Measurements from ENCODE around the gene CBX4. TPM values are rescaled to one million over a fixed set of nuclear protein-coding genes. Genes with fewer than 3 reads are reported as not detected.
A peak's percentile ranks its signal among the peaks of the same experiment; 100 is the strongest.

Gene CBX4
- total RNA-seq, 2 donors from 2014 or later, result 4.2 to 4.9 TPM

DNA sequence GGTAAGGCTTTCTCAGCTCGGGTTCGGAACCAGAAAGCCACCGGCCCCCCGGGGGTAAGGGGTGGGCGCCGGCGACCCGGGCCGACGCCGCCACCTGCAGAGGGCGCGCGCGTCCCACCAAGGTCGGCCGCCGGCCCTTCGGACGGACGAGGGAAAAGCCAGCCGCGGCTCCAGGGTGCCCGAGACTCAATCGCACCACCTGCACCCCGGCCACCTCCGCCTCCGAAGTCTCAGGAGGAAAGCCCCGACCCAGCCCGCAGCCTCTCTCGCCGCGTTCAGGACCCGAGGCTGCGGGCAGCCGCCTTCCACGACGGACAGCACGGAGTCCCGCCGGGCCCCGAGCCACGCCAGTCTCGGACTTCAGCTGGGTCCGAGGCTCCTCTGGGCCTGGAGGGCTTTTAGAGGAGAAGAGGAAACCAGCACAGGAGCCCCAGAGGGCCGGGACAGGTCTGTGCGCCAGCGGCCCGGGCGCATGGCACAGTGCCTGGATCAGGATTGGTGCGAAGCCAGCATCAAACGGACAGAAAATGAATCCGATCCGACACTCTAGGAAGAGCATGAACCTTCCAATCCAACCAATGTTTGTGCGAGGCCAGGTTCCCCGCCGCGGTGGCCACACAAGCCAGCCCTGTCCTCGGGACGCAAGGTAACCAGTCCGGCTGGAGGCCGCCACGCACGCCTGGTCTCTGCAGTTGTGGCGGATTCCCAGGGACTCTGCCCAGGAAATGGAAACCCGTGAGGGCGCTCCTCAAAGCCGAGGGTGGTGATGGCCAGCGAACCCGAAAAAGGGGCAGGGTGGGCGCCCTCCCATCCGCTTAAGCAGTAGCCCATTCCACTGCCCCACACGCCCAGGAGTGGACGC lies 49.1 kb downstream of the CBX4 start:
- no peaks in the 10 kb centered on the region for H3K9me3 Mint-ChIP-seq
- whole genome bisulfite sequencing, 2 experiments (ENCODE audit: insufficient coverage in 1 of 2, insufficient read length in 1 of 2), result 14 to 16% methylated on average over 46 to 74 of the region's 74 CpGs
- peaks cover 86% of the 10 kb centered on the region for H3K27me3 ChIP-seq (ENCODE audit: control insufficient read depth, insufficient read depth, low read length, poor library complexity, severe bottlenecking)

DNA sequence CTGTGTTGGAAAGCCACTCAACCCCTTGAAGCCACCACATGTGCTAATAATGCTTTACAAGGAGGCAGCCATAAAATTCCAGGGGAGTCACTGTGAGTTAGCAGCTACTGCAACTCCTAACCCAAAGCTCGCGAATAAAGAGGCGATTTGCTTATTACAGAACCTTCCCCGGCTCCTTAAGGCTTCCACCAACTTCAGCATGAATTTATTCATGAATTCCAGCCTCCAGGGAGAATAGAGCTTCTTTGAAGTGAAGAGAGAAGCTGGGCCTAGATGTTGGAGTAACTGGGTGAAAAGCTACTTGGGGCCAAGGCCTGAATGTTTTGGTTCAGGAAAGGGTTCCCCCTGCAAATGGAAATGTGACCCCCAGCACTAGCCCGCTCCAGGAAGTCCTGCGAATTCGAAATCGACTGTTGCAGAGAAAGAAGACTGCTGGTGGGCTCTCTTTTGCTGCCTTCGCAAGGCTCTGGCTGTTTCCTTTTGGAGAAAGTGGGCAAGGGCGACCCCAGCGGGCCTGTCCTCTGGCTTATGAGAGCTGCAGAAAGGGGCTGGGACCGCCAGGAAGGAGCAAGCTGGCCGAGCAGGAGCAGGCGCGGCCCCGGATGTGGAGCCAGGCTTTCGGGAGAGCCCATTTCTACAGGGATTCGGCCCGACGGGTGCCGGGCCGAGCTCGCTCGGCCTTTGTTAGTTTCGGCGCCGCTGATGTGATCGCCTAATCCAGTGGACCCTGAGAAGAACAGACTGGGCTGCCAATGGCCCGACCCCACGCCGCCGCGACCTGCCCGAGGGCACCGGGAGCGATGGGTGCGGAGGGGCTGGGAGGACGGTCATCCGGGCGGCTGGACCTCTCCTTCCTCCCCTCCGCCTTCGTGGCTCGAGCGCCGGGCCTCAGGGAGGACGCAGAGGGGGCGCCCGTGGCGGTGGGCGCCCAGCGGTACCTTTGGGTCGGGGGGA lies 50.0 kb downstream of the CBX4 start:
- WGBS, 2 experiments (ENCODE audit: insufficient coverage in 1 of 2, insufficient read length in 1 of 2), result 6 to 10% methylated on average over 21 to 52 of the region's 52 CpGs
- no peak overlapping the region for H3K9ac ChIP-seq (ENCODE audit: extremely low read depth, low read length, poor library complexity, severe bottlenecking)
- H3K9me3 ChIP-seq (ENCODE audit: control insufficient read depth, low read length), result no peaks in the 10 kb centered on the region
- no peak overlapping the region for H3K27ac ChIP-seq (ENCODE audit: low read depth, low read length)
- H3K4me1 Mint-ChIP-seq, result peaks cover 11% of the 10 kb centered on the region
- peaks cover 5% of the 10 kb centered on the region for H3K4me1 ChIP-seq (ENCODE audit: control insufficient read depth, insufficient read depth, low read length)
- peaks cover 8% of the 10 kb centered on the region for H3K36me3 Mint-ChIP-seq (ENCODE audit: low read depth)
- H3K4me3 ChIP-seq (ENCODE audit: low read length), result peak overlapping the region; percentile 65
- H3K36me3 ChIP-seq (ENCODE audit: control insufficient read depth, insufficient read depth, low read length), result peaks cover 14% of the 10 kb centered on the region
- H3K27me3 Mint-ChIP-seq (ENCODE audit: insufficient read depth), result peaks cover 67% of the 10 kb centered on the region
- TF ChIP-seq, protein P1, sequence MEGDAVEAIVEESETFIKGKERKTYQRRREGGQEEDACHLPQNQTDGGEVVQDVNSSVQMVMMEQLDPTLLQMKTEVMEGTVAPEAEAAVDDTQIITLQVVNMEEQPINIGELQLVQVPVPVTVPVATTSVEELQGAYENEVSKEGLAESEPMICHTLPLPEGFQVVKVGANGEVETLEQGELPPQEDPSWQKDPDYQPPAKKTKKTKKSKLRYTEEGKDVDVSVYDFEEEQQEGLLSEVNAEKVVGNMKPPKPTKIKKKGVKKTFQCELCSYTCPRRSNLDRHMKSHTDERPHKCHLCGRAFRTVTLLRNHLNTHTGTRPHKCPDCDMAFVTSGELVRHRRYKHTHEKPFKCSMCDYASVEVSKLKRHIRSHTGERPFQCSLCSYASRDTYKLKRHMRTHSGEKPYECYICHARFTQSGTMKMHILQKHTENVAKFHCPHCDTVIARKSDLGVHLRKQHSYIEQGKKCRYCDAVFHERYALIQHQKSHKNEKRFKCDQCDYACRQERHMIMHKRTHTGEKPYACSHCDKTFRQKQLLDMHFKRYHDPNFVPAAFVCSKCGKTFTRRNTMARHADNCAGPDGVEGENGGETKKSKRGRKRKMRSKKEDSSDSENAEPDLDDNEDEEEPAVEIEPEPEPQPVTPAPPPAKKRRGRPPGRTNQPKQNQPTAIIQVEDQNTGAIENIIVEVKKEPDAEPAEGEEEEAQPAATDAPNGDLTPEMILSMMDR (conservative IDR thresholded peaks at IDR 0.05), result no peak
- peak; percentile 97 for DNase-seq
- H3K27me3 ChIP-seq (ENCODE audit: control insufficient read depth, insufficient read depth, low read length, poor library complexity, severe bottlenecking), result peaks cover 77% of the 10 kb centered on the region
- peak overlapping the region; percentile 47 for H3K4me3 Mint-ChIP-seq
- no peaks in the 10 kb centered on the region for H3K9me3 Mint-ChIP-seq
- no peak overlapping the region for H3K27ac Mint-ChIP-seq

More for the DNA sequence above, 49.1 kb downstream of the CBX4 start:
- no peak overlapping the region for H3K27ac ChIP-seq (ENCODE audit: low read depth, low read length)
- H3K4me1 ChIP-seq (ENCODE audit: control insufficient read depth, insufficient read depth, low read length), result peaks cover 5% of the 10 kb centered on the region
- H3K36me3 ChIP-seq (ENCODE audit: control insufficient read depth, insufficient read depth, low read length), result peaks cover 13% of the 10 kb centered on the region
- TF ChIP-seq, protein P1 (conservative IDR thresholded peaks at IDR 0.05), result peak; percentile 91
- Mint-ChIP-seq H3K36me3 (ENCODE audit: low read depth) (peaks cover 3% of the 10 kb centered on the region), H3K4me1 (peaks cover 11% of the 10 kb centered on the region), H3K27me3 (ENCODE audit: insufficient read depth) (peaks cover 76% of the 10 kb centered on the region), H3K4me3 (no peak overlapping the region), H3K27ac (no peak overlapping the region)
- peak overlapping the region; percentile 65 for H3K4me3 ChIP-seq (ENCODE audit: low read length)
- peak; percentile 91 for DNase-seq
- H3K9me3 ChIP-seq (ENCODE audit: control insufficient read depth, low read length), result no peaks in the 10 kb centered on the region
- no peak overlapping the region for H3K9ac ChIP-seq (ENCODE audit: extremely low read depth, low read length, poor library complexity, severe bottlenecking)

DNA sequence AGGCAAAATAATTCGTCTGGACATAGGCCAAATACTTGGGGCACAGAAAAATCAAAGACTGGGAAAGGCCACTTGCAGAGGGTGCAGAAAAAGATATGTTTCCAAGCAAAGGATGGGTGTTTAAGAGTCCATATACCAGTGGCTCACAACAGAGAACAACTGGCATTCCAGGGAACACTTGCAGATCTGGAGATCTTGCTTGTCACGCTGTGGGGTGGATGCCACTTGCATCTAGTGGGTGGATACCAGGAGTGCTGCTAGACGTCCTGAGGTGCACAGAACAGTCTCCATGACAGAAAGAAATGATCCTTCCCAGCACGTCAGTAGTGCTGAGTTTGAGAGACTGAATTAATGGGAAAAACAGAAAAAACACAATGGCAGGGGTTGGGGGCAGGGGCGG lies 50.8 kb downstream of the CBX4 start:
- Mint-ChIP-seq H3K27ac (no peak overlapping the region), H3K27me3 (ENCODE audit: insufficient read depth) (peaks cover 60% of the 10 kb centered on the region)

More for the DNA sequence above, 50.8 kb downstream of the CBX4 start:
- peaks cover 2% of the 10 kb centered on the region for H3K4me1 ChIP-seq (ENCODE audit: control insufficient read depth, insufficient read depth, low read length)
- no peak for DNase-seq
- no peaks in the 10 kb centered on the region for H3K9me3 ChIP-seq (ENCODE audit: control insufficient read depth, low read length)
- H3K36me3 Mint-ChIP-seq (ENCODE audit: low read depth), result peaks cover 14% of the 10 kb centered on the region
- no peak overlapping the region for H3K9ac ChIP-seq (ENCODE audit: extremely low read depth, low read length, poor library complexity, severe bottlenecking)
- 70 to 72% methylated on average over 3 to 5 of the region's 5 CpGs for WGBS, 2 experiments (ENCODE audit: insufficient coverage in 1 of 2, insufficient read length in 1 of 2)
- no peaks in the 10 kb centered on the region for H3K9me3 Mint-ChIP-seq
- no peak overlapping the region for H3K27ac ChIP-seq (ENCODE audit: low read depth, low read length)
- peaks cover 69% of the 10 kb centered on the region for H3K27me3 ChIP-seq (ENCODE audit: control insufficient read depth, insufficient read depth, low read length, poor library complexity, severe bottlenecking)
- H3K4me1 Mint-ChIP-seq, result peaks cover 9% of the 10 kb centered on the region
- no peak overlapping the region for H3K4me3 ChIP-seq (ENCODE audit: low read length)
- no peak overlapping the region for H3K4me3 Mint-ChIP-seq
- TF ChIP-seq, protein P1 (conservative IDR thresholded peaks at IDR 0.05), result no peak
- peaks cover 20% of the 10 kb centered on the region for H3K36me3 ChIP-seq (ENCODE audit: control insufficient read depth, insufficient read depth, low read length)

All from endodermal cell (in vitro differentiated cells).